ENCODE results near the gene RTN4. TPM values are rescaled to one million over a fixed set of nuclear protein-coding genes. Genes with fewer than 3 reads are reported as not detected.

The RTN4 gene
- polyA plus RNA-seq, 1 donor (not counting 4 experiments of a cell fraction or from before 2014, with no cell fraction given), result 406 TPM

DNA sequence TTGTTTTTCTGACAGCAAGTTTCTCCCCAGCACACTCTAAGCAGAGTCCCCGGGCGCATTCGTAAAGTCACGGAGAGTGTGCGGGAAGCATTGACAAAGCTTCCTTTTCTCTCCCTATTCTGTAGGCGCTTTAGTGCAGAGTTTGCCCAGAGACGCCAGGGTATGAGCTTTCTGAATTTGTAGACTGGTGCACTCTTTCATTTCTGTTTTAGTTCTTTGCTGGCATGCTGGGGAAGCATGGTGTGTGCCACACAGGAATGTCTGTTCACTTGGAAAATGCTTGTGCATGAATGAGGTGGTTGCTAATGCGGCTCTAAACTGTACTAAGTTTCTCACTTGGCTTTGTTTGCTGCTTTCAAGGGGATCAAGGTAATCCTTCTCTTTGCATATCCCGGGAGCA lies 102.6 kb downstream of the RTN4 start:
- H3K27ac ChIP-seq (ENCODE audit: control insufficient read depth, insufficient read depth, low read length), result no peak overlapping the region
- no peak for FAIRE-seq

DNA sequence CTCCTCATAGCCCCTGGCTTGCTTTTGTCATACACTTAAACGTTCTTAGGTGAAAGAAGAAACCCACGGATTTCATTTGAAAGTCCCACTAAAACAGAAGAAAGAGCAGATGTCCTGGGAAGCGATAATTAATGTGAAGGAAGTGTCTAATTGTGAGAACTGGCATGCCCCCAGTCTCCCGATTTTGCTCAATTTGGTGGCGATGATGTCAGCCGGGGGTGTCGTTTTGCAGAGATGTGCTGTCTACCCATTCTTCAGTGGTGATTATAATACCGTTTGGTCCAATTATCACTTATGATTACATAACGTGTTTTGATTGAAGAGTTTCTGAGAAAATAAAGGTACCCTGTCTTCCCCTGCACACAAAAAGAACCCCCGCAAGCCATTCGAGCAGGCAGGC lies 103.1 kb downstream of the RTN4 start:
- Histone ChIP-seq H3K79me2 (ENCODE audit: control insufficient read depth, insufficient read depth, low read length) (no peaks in the 10 kb centered on the region), H3K9me3 (ENCODE audit: control insufficient read depth, low read depth, low read length) (no peaks in the 10 kb centered on the region), H3K4me3 (ENCODE audit: control insufficient read depth in 2 of 3, extremely low read depth in 1 of 3, insufficient read depth in 2 of 3, low read depth in 1 of 3, low read length in 3 of 3) (no peak overlapping the region), H2AFZ (ENCODE audit: control insufficient read depth, low read length) (no peak overlapping the region), H4K20me1 (ENCODE audit: control insufficient read depth, extremely low read depth, insufficient read depth, low read length) (no peaks in the 10 kb centered on the region), H3K36me3 (ENCODE audit: control insufficient read depth in 2 of 2, extremely low read depth in 1 of 2, insufficient read depth in 2 of 2, low read length in 2 of 2) (no peaks in the 10 kb centered on the region), H3K9ac (ENCODE audit: control insufficient read depth, extremely low read depth, insufficient read depth, low read length) (no peak overlapping the region), H3K27ac (ENCODE audit: control insufficient read depth, insufficient read depth, low read length) (no peak overlapping the region), H3K4me1 (ENCODE audit: control insufficient read depth, extremely low read depth, insufficient read depth, low read length) (peaks cover 10% of the 10 kb centered on the region), H3K4me2 (ENCODE audit: control insufficient read depth, extremely low read depth, insufficient read depth, low read depth, low read length) (no peak overlapping the region), H3K27me3 (ENCODE audit: control insufficient read depth, extremely low read depth, insufficient read depth, low read length) (no peaks in the 10 kb centered on the region), H3K9me1 (ENCODE audit: control insufficient read depth, extremely low read depth, insufficient read depth, low read length) (no peaks in the 10 kb centered on the region)
- dilution Hi-C loops (cut with MboI; ENCODE audit: extremely low pct_ligation_motif_present, low sequenced_read_pairs), result no loop called here
- DNase-seq (ENCODE audit: low read depth, low spot score) (no peak), FAIRE-seq (no peak)
- TF ChIP-seq, protein P1, sequence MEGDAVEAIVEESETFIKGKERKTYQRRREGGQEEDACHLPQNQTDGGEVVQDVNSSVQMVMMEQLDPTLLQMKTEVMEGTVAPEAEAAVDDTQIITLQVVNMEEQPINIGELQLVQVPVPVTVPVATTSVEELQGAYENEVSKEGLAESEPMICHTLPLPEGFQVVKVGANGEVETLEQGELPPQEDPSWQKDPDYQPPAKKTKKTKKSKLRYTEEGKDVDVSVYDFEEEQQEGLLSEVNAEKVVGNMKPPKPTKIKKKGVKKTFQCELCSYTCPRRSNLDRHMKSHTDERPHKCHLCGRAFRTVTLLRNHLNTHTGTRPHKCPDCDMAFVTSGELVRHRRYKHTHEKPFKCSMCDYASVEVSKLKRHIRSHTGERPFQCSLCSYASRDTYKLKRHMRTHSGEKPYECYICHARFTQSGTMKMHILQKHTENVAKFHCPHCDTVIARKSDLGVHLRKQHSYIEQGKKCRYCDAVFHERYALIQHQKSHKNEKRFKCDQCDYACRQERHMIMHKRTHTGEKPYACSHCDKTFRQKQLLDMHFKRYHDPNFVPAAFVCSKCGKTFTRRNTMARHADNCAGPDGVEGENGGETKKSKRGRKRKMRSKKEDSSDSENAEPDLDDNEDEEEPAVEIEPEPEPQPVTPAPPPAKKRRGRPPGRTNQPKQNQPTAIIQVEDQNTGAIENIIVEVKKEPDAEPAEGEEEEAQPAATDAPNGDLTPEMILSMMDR (optimal IDR thresholded peaks at IDR 0.05 in 1 of 3, IDR thresholded peaks at IDR 0.05 in 1 of 3, conservative IDR thresholded peaks at IDR 0.05 in 1 of 3; ENCODE audit: extremely low read depth in 1 of 3, insufficient read depth in 2 of 3, low read length in 3 of 3), result no peak
- no peak for TF ChIP-seq EZH2 (IDR thresholded peaks at IDR 0.05; ENCODE audit: low read length)

More for the DNA sequence above, 102.6 kb downstream of the RTN4 start:
- Histone ChIP-seq H3K9me1 (ENCODE audit: control insufficient read depth, extremely low read depth, insufficient read depth, low read length) (no peaks in the 10 kb centered on the region), H3K36me3 (ENCODE audit: control insufficient read depth in 2 of 2, extremely low read depth in 1 of 2, insufficient read depth in 2 of 2, low read length in 2 of 2) (no peaks in the 10 kb centered on the region), H3K27me3 (ENCODE audit: control insufficient read depth, extremely low read depth, insufficient read depth, low read length) (no peaks in the 10 kb centered on the region), H3K79me2 (ENCODE audit: control insufficient read depth, insufficient read depth, low read length) (no peaks in the 10 kb centered on the region), H3K9ac (ENCODE audit: control insufficient read depth, extremely low read depth, insufficient read depth, low read length) (no peak overlapping the region), H3K4me3 (ENCODE audit: control insufficient read depth in 2 of 3, extremely low read depth in 1 of 3, insufficient read depth in 2 of 3, low read depth in 1 of 3, low read length in 3 of 3) (no peak overlapping the region), H3K9me3 (ENCODE audit: control insufficient read depth, low read depth, low read length) (no peaks in the 10 kb centered on the region), H3K4me2 (ENCODE audit: control insufficient read depth, extremely low read depth, insufficient read depth, low read depth, low read length) (no peak overlapping the region), H2AFZ (ENCODE audit: control insufficient read depth, low read length) (no peak overlapping the region), H3K4me1 (ENCODE audit: control insufficient read depth, extremely low read depth, insufficient read depth, low read length) (peaks cover 10% of the 10 kb centered on the region), H4K20me1 (ENCODE audit: control insufficient read depth, extremely low read depth, insufficient read depth, low read length) (no peaks in the 10 kb centered on the region)
- TF ChIP-seq, protein P1 (optimal IDR thresholded peaks at IDR 0.05 in 1 of 3, IDR thresholded peaks at IDR 0.05 in 1 of 3, conservative IDR thresholded peaks at IDR 0.05 in 1 of 3; ENCODE audit: extremely low read depth in 1 of 3, insufficient read depth in 2 of 3, low read length in 3 of 3), result no peak
- no peak for TF ChIP-seq EZH2 (IDR thresholded peaks at IDR 0.05; ENCODE audit: low read length)
- no peak for DNase-seq (ENCODE audit: low read depth, low spot score)
- dilution Hi-C loops (cut with MboI; ENCODE audit: extremely low pct_ligation_motif_present, low sequenced_read_pairs), result no loop called here
